Activated naive CD8-positive, alpha-beta T cell treated with anti-CD3 and anti-CD28 coated beads, Interleukin-2, amount 50 U/mL, for 24 hours (primary cell): ENCODE data around the gene AKT3.

Experiments
- ATAC-seq: fragments of 150-1000 bp; cut with Tn5 transposase; one replicate; pipeline ENCODE4 v1.10.0; 2021
- DNase-seq: peaks from one replicate; pipeline ENCODE4 v3.0.0; 2021
- H3K27ac Mint-ChIP-seq: one replicate; pipeline ENCODE4 v1.8.0; 2021; ENCODE audit warnings: mild to moderate bottlenecking, mixed read lengths
- H3K27me3 Mint-ChIP-seq: one replicate; pipeline ENCODE4 v1.8.0; 2021; ENCODE audit warnings: mixed read lengths
- H3K36me3 Mint-ChIP-seq: one replicate; pipeline ENCODE4 v1.8.0; 2021; ENCODE audit warnings: low read depth, mixed read lengths
- H3K4me1 Mint-ChIP-seq: one replicate; pipeline ENCODE4 v1.8.0; 2021; ENCODE audit warnings: mixed read lengths
- H3K4me3 Mint-ChIP-seq: one replicate; pipeline ENCODE4 v1.8.0; 2021; ENCODE audit warnings: mild to moderate bottlenecking, moderate library complexity, mixed read lengths
- H3K9me3 Mint-ChIP-seq: one replicate; pipeline ENCODE4 v1.8.0; 2021; ENCODE audit warnings: mixed read lengths

The AKT3 gene

GRCh38 chr1:243454328-243454997 is 395.6 kb downstream of the AKT3 start:
- H3K27me3 Mint-ChIP-seq = no peaks in the 10 kb centered on the region
- peaks cover 3% of the 10 kb centered on the region for H3K4me1 Mint-ChIP-seq
- no peak for DNase-seq
- no peak for ATAC-seq
- no peak overlapping the region for H3K4me3 Mint-ChIP-seq
- no peaks in the 10 kb centered on the region for H3K9me3 Mint-ChIP-seq
- no peak overlapping the region for H3K27ac Mint-ChIP-seq
- H3K36me3 Mint-ChIP-seq = peaks cover 1% of the 10 kb centered on the region

- Mint-ChIP-seq H3K9me3 (no peaks in the 10 kb centered on the region), H3K27ac (no peak overlapping the region), H3K36me3 (peaks cover 1% of the 10 kb centered on the region), H3K27me3 (no peaks in the 10 kb centered on the region), H3K4me1 (peaks cover 3% of the 10 kb centered on the region), H3K4me3 (no peak overlapping the region)
- ATAC-seq (no peak), DNase-seq (no peak)
Observed at GRCh38 chr1:243452092-243452491, 398.0 kb downstream of the AKT3 start.

- no peaks in the 10 kb centered on the region for H3K36me3 Mint-ChIP-seq
- H3K4me1 Mint-ChIP-seq = peaks cover 3% of the 10 kb centered on the region
- H3K27me3 Mint-ChIP-seq = no peaks in the 10 kb centered on the region
- no peak overlapping the region for H3K4me3 Mint-ChIP-seq
- DNase-seq (no peak), ATAC-seq (no peak)
- no peak overlapping the region for H3K27ac Mint-ChIP-seq
- H3K9me3 Mint-ChIP-seq = no peaks in the 10 kb centered on the region
Observed at GRCh38 chr1:243449373-243449772, 400.7 kb downstream of the AKT3 start.

GRCh38 chr1:243447844-243448243 is 402.2 kb downstream of the AKT3 start:
- Mint-ChIP-seq H3K27ac (no peak overlapping the region), H3K36me3 (no peaks in the 10 kb centered on the region), H3K27me3 (no peaks in the 10 kb centered on the region), H3K9me3 (no peaks in the 10 kb centered on the region), H3K4me3 (no peak overlapping the region), H3K4me1 (peaks cover 3% of the 10 kb centered on the region)
- DNase-seq (no peak), ATAC-seq (no peak)

- ATAC-seq (no peak), DNase-seq (no peak)
- no peaks in the 10 kb centered on the region for H3K9me3 Mint-ChIP-seq
- H3K27me3 Mint-ChIP-seq = no peaks in the 10 kb centered on the region
- peaks cover 3% of the 10 kb centered on the region for H3K4me1 Mint-ChIP-seq
- H3K27ac Mint-ChIP-seq = no peak overlapping the region
- no peak overlapping the region for H3K4me3 Mint-ChIP-seq
- H3K36me3 Mint-ChIP-seq = no peaks in the 10 kb centered on the region
Observed at GRCh38 chr1:243447347-243447746, 402.7 kb downstream of the AKT3 start.

- DNase-seq (no peak), ATAC-seq (no peak)
- no peak overlapping the region for H3K27ac Mint-ChIP-seq
- no peaks in the 10 kb centered on the region for H3K27me3 Mint-ChIP-seq
- H3K9me3 Mint-ChIP-seq = no peaks in the 10 kb centered on the region
- peaks cover 2% of the 10 kb centered on the region for H3K36me3 Mint-ChIP-seq
- H3K4me3 Mint-ChIP-seq = no peak overlapping the region
- H3K4me1 Mint-ChIP-seq = no peaks in the 10 kb centered on the region
Observed at GRCh38 chr1:243443557-243443956, 406.5 kb downstream of the AKT3 start.

GRCh38 chr1:243441601-243442000 is 408.4 kb downstream of the AKT3 start:
- Mint-ChIP-seq H3K4me3 (no peak overlapping the region), H3K27me3 (no peaks in the 10 kb centered on the region), H3K27ac (no peak overlapping the region), H3K36me3 (peaks cover 4% of the 10 kb centered on the region), H3K9me3 (no peaks in the 10 kb centered on the region), H3K4me1 (no peaks in the 10 kb centered on the region)
- ATAC-seq (no peak), DNase-seq (no peak)

- Mint-ChIP-seq H3K9me3 (no peaks in the 10 kb centered on the region), H3K4me3 (no peak overlapping the region), H3K4me1 (no peaks in the 10 kb centered on the region), H3K27me3 (no peaks in the 10 kb centered on the region), H3K36me3 (peaks cover 4% of the 10 kb centered on the region), H3K27ac (no peak overlapping the region)
- ATAC-seq (no peak), DNase-seq (no peak)
Observed at GRCh38 chr1:243440406-243440805, 409.6 kb downstream of the AKT3 start.

GRCh38 chr1:243438815-243439214 is 411.2 kb downstream of the AKT3 start:
- ATAC-seq = no peak
- Mint-ChIP-seq H3K4me3 (no peak overlapping the region), H3K9me3 (no peaks in the 10 kb centered on the region), H3K27me3 (no peaks in the 10 kb centered on the region), H3K36me3 (peaks cover 4% of the 10 kb centered on the region), H3K4me1 (no peaks in the 10 kb centered on the region), H3K27ac (no peak overlapping the region)
- no peak for DNase-seq
